Smooth muscle cell (in vitro differentiated cells): ENCODE data around the gene ST7L. TPM values are rescaled to one million over a fixed set of nuclear protein-coding genes. Genes with fewer than 3 reads are reported as not detected.

Source experiments
- DNase-seq: peaks from one replicate; lab custom pipeline; 2025; ENCODE audit not compliant: unreplicated experiment; lab: John Stamatoyannopoulos, UW
- H2AFZ ChIP-seq: fragments of 200-600 bp; sonication (generic); 2 replicates; pipeline ENCODE4 v1.6.0; 2016; ENCODE audit warnings: antibody characterized with exemption, low read depth, mild to moderate bottlenecking
- H3F3A ChIP-seq: fragments of 200-600 bp; sonication (generic); 2 replicates; pipeline ENCODE4 v1.6.0; 2017; ENCODE audit warnings: antibody characterized with exemption, low read depth
- H3K27ac ChIP-seq: fragments of 200-600 bp; sonication (generic); 2 replicates; pipeline ENCODE4 v1.5.1; 2016; ENCODE audit warnings: low read depth, mild to moderate bottlenecking
- H3K27me3 ChIP-seq: fragments of 200-600 bp; sonication (generic); 2 replicates; pipeline ENCODE4 v1.6.1; 2016; ENCODE audit warnings: low read depth, mild to moderate bottlenecking
- H3K36me3 ChIP-seq: fragments of 200-600 bp; sonication (generic); 2 replicates; pipeline ENCODE4 v1.5.1; 2016; ENCODE audit warnings: low read depth
- H3K4me1 ChIP-seq: fragments of 200-600 bp; sonication (generic); 2 replicates; pipeline ENCODE4 v1.5.1; 2016; ENCODE audit warnings: low read depth
- H3K4me2 ChIP-seq: fragments of 200-600 bp; sonication (generic); 2 replicates; pipeline ENCODE4 v1.6.0; 2016; ENCODE audit warnings: mild to moderate bottlenecking
- H3K4me3 ChIP-seq: fragments of 200-600 bp; sonication (generic); 2 replicates; pipeline ENCODE4 v1.5.1; 2016; ENCODE audit warnings: mild to moderate bottlenecking
- H3K79me2 ChIP-seq: fragments of 200-600 bp; sonication (generic); 2 replicates; pipeline ENCODE4 v1.6.0; 2016; ENCODE audit warnings: low read depth, mild to moderate bottlenecking
- H3K9ac ChIP-seq: fragments of 200-600 bp; sonication (generic); 2 replicates; pipeline ENCODE4 v1.6.0; 2016; ENCODE audit warnings: low read depth
- H3K9me3 ChIP-seq: fragments of 200-600 bp; sonication (generic); replicated peaks from 2 replicates; pipeline ENCODE4 v1.5.1; 2016; ENCODE audit warnings: low read depth
- H4K20me1 ChIP-seq: fragments of 200-600 bp; sonication (generic); 2 replicates; pipeline ENCODE4 v1.6.0; 2016; ENCODE audit warnings: low read depth
- CTCF ChIP-seq: fragments of 200-600 bp; sonication (generic); IDR thresholded peaks from 2 replicates; pipeline ENCODE4 v1.5.1; 2017; ENCODE audit warnings: borderline replicate concordance, mild to moderate bottlenecking, antibody characterized with exemption; ENCODE audit not compliant: insufficient read depth, poor library complexity, severe bottlenecking
- WGBS: methylation state at CpG from one replicate; pipeline ENCODE4 v1.1.7; 2016; ENCODE audit warnings: low lambda C conversion rate; 5-methylcytosine and 5-hydroxymethylcytosine counted together
- polyA plus RNA-seq: library from polyadenylated mRNA; unstranded; fragments of >200 nt; fragmentation: Nextera tagmentation; extraction: Ambion mirVana; gene quantifications from 2 replicates; pipeline ENCODE4 v1.2.1, GENCODE V29; 2016
- total RNA-seq: library from RNA; depleted of rRNA; stranded (reverse); fragments of >200 nt; gene quantifications from 2 replicates; pipeline ENCODE4 v1.2.3, GENCODE V29; 2014

Gene ST7L
- total and polyA plus RNA-seq, 2 experiments from 2014 or later, result 11.8 to 28.0 TPM

GRCh38 chr1:112515311-112516009 lies 103.5 kb downstream of the ST7L start:
- H3K9ac ChIP-seq, result no peak overlapping the region
- no peak for DNase-seq
- no peaks in the 10 kb centered on the region for H3K79me2 ChIP-seq
- 89% methylated on average over 2 of the region's 2 CpGs for whole genome bisulfite sequencing
- H3K36me3 ChIP-seq, result no peaks in the 10 kb centered on the region
- no peaks in the 10 kb centered on the region for H4K20me1 ChIP-seq
- H3K27ac ChIP-seq, result no peak overlapping the region
- TF ChIP-seq CTCF, result no peak
- no peaks in the 10 kb centered on the region for H3K9me3 ChIP-seq
- peaks cover 7% of the 10 kb centered on the region for H3K27me3 ChIP-seq
- no peaks in the 10 kb centered on the region for H3F3A ChIP-seq
- H2AFZ ChIP-seq, result no peak overlapping the region
- H3K4me3 ChIP-seq, result no peak overlapping the region
- peaks cover 14% of the 10 kb centered on the region for H3K4me1 ChIP-seq
- no peak overlapping the region for H3K4me2 ChIP-seq

GRCh38 chr1:112514901-112515300 lies 104.0 kb downstream of the ST7L start:
- WGBS, result 100% methylated on average over 12 of the region's 12 CpGs
- H3K27ac ChIP-seq, result no peak overlapping the region

GRCh38 chr1:112513112-112513870 lies 105.7 kb downstream of the ST7L start:
- Histone ChIP-seq H3F3A (no peaks in the 10 kb centered on the region), H4K20me1 (no peaks in the 10 kb centered on the region), H2AFZ (no peak overlapping the region), H3K4me3 (no peak overlapping the region), H3K9me3 (no peaks in the 10 kb centered on the region), H3K4me1 (peaks cover 17% of the 10 kb centered on the region), H3K27me3 (peaks cover 28% of the 10 kb centered on the region), H3K4me2 (no peak overlapping the region), H3K9ac (no peak overlapping the region), H3K27ac (no peak overlapping the region), H3K36me3 (no peaks in the 10 kb centered on the region), H3K79me2 (no peaks in the 10 kb centered on the region)
- 67% methylated on average over 8 of the region's 9 CpGs for WGBS
- TF ChIP-seq CTCF, result no peak
- no peak for DNase-seq

More at GRCh38 chr1:112514901-112515300, 104.0 kb downstream of the ST7L start:
- Histone ChIP-seq H3K9me3 (no peaks in the 10 kb centered on the region), H3F3A (no peaks in the 10 kb centered on the region), H3K4me2 (no peak overlapping the region), H3K36me3 (no peaks in the 10 kb centered on the region), H3K4me3 (no peak overlapping the region), H3K9ac (no peak overlapping the region), H2AFZ (no peak overlapping the region), H3K79me2 (no peaks in the 10 kb centered on the region), H4K20me1 (no peaks in the 10 kb centered on the region), H3K4me1 (peaks cover 16% of the 10 kb centered on the region), H3K27me3 (peaks cover 12% of the 10 kb centered on the region)
- TF ChIP-seq CTCF, result no peak
- no peak for DNase-seq
